Measurements from ENCODE around the gene OGA. TPM values are rescaled to one million over a fixed set of nuclear protein-coding genes. Genes with fewer than 3 reads are reported as not detected.
"Not testable (repeated sequence)": the region's sequence is repeated elsewhere in the genome, so short reads cannot be mapped to it uniquely, and the experiment has no call there.

The OGA gene
- total RNA-seq, 1 donor from 2014 or later = 113 TPM

- Mint-ChIP-seq H3K27me3 (ENCODE audit: insufficient read depth) (peaks cover 3% of the 10 kb centered on the region), H3K4me3 (peak overlapping the region; percentile 100), H3K36me3 (ENCODE audit: low read depth) (peaks cover 36% of the 10 kb centered on the region), H3K27ac (peak overlapping the region; percentile 100), H3K4me1 (ENCODE audit: low read depth) (peaks cover 65% of the 10 kb centered on the region), H3K9me3 (no peaks in the 10 kb centered on the region)
- no peak for DNase-seq (ENCODE audit: low spot score)
- intact Hi-C loops (cut with micrococcal nuclease) = loop anchor here (5.0 to 10.0 kb wide), 4 partner anchors 115 to 905 kb away; partner anchors contain the start of genes BTRC, NFKB2 and SLF2
These were observed 1.3 kb downstream of the OGA start for GRCh38 chr10:101816913-101817336.

GRCh38 chr10:101816376-101816775, 1.9 kb downstream of the OGA start:
- Mint-ChIP-seq H3K27ac (peak overlapping the region; percentile 100), H3K36me3 (ENCODE audit: low read depth) (peaks cover 35% of the 10 kb centered on the region), H3K27me3 (ENCODE audit: insufficient read depth) (peaks cover 3% of the 10 kb centered on the region), H3K9me3 (no peaks in the 10 kb centered on the region), H3K4me1 (ENCODE audit: low read depth) (peaks cover 60% of the 10 kb centered on the region), H3K4me3 (peak overlapping the region; percentile 100)
- intact Hi-C loops (cut with micrococcal nuclease) = loop anchor here (5.0 to 10.0 kb wide), 4 partner anchors 114 to 904 kb away; partner anchors contain the start of genes BTRC, NFKB2 and SLF2
- DNase-seq (ENCODE audit: low spot score) = no peak

- Mint-ChIP-seq H3K9me3 (no peaks in the 10 kb centered on the region), H3K36me3 (ENCODE audit: low read depth) (peaks cover 41% of the 10 kb centered on the region), H3K4me1 (ENCODE audit: low read depth) (peaks cover 56% of the 10 kb centered on the region), H3K27me3 (ENCODE audit: insufficient read depth) (peaks cover 3% of the 10 kb centered on the region), H3K4me3 (peak overlapping the region; percentile 100), H3K27ac (peak overlapping the region; percentile 91)
- intact Hi-C loops (cut with micrococcal nuclease) = loop anchor here (5.0 to 10.0 kb wide), 4 partner anchors 112 to 902 kb away; partner anchors contain the start of genes BTRC, NFKB2 and SLF2
- DNase-seq (ENCODE audit: low spot score) = no peak
These were observed 3.7 kb downstream of the OGA start for GRCh38 chr10:101814466-101815071.

- Mint-ChIP-seq H3K27me3 (ENCODE audit: insufficient read depth) (no peaks in the 10 kb centered on the region), H3K4me3 (no peak overlapping the region), H3K4me1 (ENCODE audit: low read depth) (peaks cover 48% of the 10 kb centered on the region), H3K9me3 (no peaks in the 10 kb centered on the region), H3K36me3 (ENCODE audit: low read depth) (peaks cover 45% of the 10 kb centered on the region), H3K27ac (no peak overlapping the region)
- intact Hi-C loops (cut with micrococcal nuclease) = loop anchor here (10.0 kb wide), 2 partner anchors 458 to 582 kb away; partner anchors contain the start of genes BTRC and NFKB2
- DNase-seq (ENCODE audit: low spot score) = no peak
These were observed 5.6 kb downstream of the OGA start for GRCh38 chr10:101812606-101813005.

- Mint-ChIP-seq H3K4me1 (ENCODE audit: low read depth) (peaks cover 10% of the 10 kb centered on the region), H3K9me3 (no peaks in the 10 kb centered on the region), H3K27me3 (ENCODE audit: insufficient read depth) (no peaks in the 10 kb centered on the region), H3K36me3 (ENCODE audit: low read depth) (peaks cover 40% of the 10 kb centered on the region), H3K4me3 (no peak overlapping the region), H3K27ac (no peak overlapping the region)
- no peak for DNase-seq (ENCODE audit: low spot score)
- intact Hi-C loops (cut with micrococcal nuclease) = no loop called here
These were observed 11.1 kb downstream of the OGA start for GRCh38 chr10:101807158-101807557.

- intact Hi-C loops (cut with micrococcal nuclease) = no loop called here
These were observed 14.7 kb downstream of the OGA start for GRCh38 chr10:101803511-101803910.

GRCh38 chr10:101797403-101798059, 20.7 kb downstream of the OGA start:
- H3K27ac Mint-ChIP-seq = no peak overlapping the region
- peaks cover 58% of the 10 kb centered on the region for H3K36me3 Mint-ChIP-seq (ENCODE audit: low read depth)
- intact Hi-C loops (cut with micrococcal nuclease) = loop anchor here (2.0 kb wide), 1 partner anchor 13 kb away; no protein-coding TSS in a partner anchor
- H3K9me3 Mint-ChIP-seq = no peaks in the 10 kb centered on the region
- no peaks in the 10 kb centered on the region for H3K27me3 Mint-ChIP-seq (ENCODE audit: insufficient read depth)
- peaks cover 12% of the 10 kb centered on the region for H3K4me1 Mint-ChIP-seq (ENCODE audit: low read depth)
- no peak for DNase-seq (ENCODE audit: low spot score)
- no peak overlapping the region for H3K4me3 Mint-ChIP-seq

More at GRCh38 chr10:101803511-101803910, 14.7 kb downstream of the OGA start:
- H3K9me3 Mint-ChIP-seq = no peaks in the 10 kb centered on the region
- H3K4me3 Mint-ChIP-seq = no peak overlapping the region
- H3K27ac Mint-ChIP-seq = no peak overlapping the region
- peaks cover 46% of the 10 kb centered on the region for H3K36me3 Mint-ChIP-seq (ENCODE audit: low read depth)
- DNase-seq (ENCODE audit: low spot score) = no peak
- H3K4me1 Mint-ChIP-seq (ENCODE audit: low read depth) = peaks cover 23% of the 10 kb centered on the region
- H3K27me3 Mint-ChIP-seq (ENCODE audit: insufficient read depth) = no peaks in the 10 kb centered on the region

GRCh38 chr10:101793526-101793925, 24.7 kb downstream of the OGA start:
- Mint-ChIP-seq H3K4me3 (no peak overlapping the region), H3K27me3 (ENCODE audit: insufficient read depth) (no peaks in the 10 kb centered on the region), H3K4me1 (ENCODE audit: low read depth) (no peaks in the 10 kb centered on the region), H3K27ac (no peak overlapping the region), H3K9me3 (no peaks in the 10 kb centered on the region), H3K36me3 (ENCODE audit: low read depth) (peaks cover 45% of the 10 kb centered on the region)
- no peak for DNase-seq (ENCODE audit: low spot score)
- intact Hi-C loops (cut with micrococcal nuclease) = no loop called here

GRCh38 chr10:101789686-101790085, 28.6 kb downstream of the OGA start:
- H3K27ac Mint-ChIP-seq = peak overlapping the region; percentile 12
- H3K36me3 Mint-ChIP-seq (ENCODE audit: low read depth) = peaks cover 34% of the 10 kb centered on the region
- intact Hi-C loops (cut with micrococcal nuclease) = loop anchor here (10.0 kb wide), 1 partner anchor 725 kb away; the partner anchor contains the start of gene KAZALD1
- no peak for DNase-seq (ENCODE audit: low spot score)
- H3K4me3 Mint-ChIP-seq = no peak overlapping the region
- no peaks in the 10 kb centered on the region for H3K9me3 Mint-ChIP-seq
- no peaks in the 10 kb centered on the region for H3K27me3 Mint-ChIP-seq (ENCODE audit: insufficient read depth)
- peaks cover 7% of the 10 kb centered on the region for H3K4me1 Mint-ChIP-seq (ENCODE audit: low read depth)

GRCh38 chr10:101789231-101789630, 29.0 kb downstream of the OGA start:
- H3K9me3 Mint-ChIP-seq; DNase-seq (ENCODE audit: low spot score); H3K27me3 Mint-ChIP-seq (ENCODE audit: insufficient read depth); H3K4me3 Mint-ChIP-seq: not testable (repeated sequence)
- intact Hi-C loops (cut with micrococcal nuclease) = loop anchor here (10.0 kb wide), 1 partner anchor 724 kb away; the partner anchor contains the start of gene KAZALD1
- Mint-ChIP-seq H3K27ac (peak overlapping the region; percentile 12), H3K36me3 (ENCODE audit: low read depth) (peaks cover 32% of the 10 kb centered on the region), H3K4me1 (ENCODE audit: low read depth) (peaks cover 11% of the 10 kb centered on the region)

- intact Hi-C loops (cut with micrococcal nuclease) = loop anchor here (2.0 to 10.0 kb wide), 2 partner anchors 279 to 721 kb away; partner anchors contain the start of genes HPS6 and KAZALD1
- DNase-seq (ENCODE audit: low spot score) = no peak
- peaks cover 32% of the 10 kb centered on the region for H3K36me3 Mint-ChIP-seq (ENCODE audit: low read depth)
- no peak overlapping the region for H3K4me3 Mint-ChIP-seq
- no peaks in the 10 kb centered on the region for H3K27me3 Mint-ChIP-seq (ENCODE audit: insufficient read depth)
- H3K27ac Mint-ChIP-seq = no peak overlapping the region
- H3K4me1 Mint-ChIP-seq (ENCODE audit: low read depth) = peaks cover 41% of the 10 kb centered on the region
- no peaks in the 10 kb centered on the region for H3K9me3 Mint-ChIP-seq
These were observed 32.4 kb downstream of the OGA start for GRCh38 chr10:101785801-101786200.

GRCh38 chr10:101784558-101784957, 33.7 kb downstream of the OGA start:
- Mint-ChIP-seq H3K9me3 (no peaks in the 10 kb centered on the region), H3K27me3 (ENCODE audit: insufficient read depth) (no peaks in the 10 kb centered on the region), H3K4me1 (ENCODE audit: low read depth) (peaks cover 50% of the 10 kb centered on the region), H3K36me3 (ENCODE audit: low read depth) (peaks cover 31% of the 10 kb centered on the region), H3K4me3 (peak overlapping the region; percentile 100), H3K27ac (peak overlapping the region; percentile 99)
- intact Hi-C loops (cut with micrococcal nuclease) = loop anchor here (2.0 to 10.0 kb wide), 4 partner anchors 280 to 787 kb away; partner anchors contain the start of genes BTRC, HPS6, KAZALD1 and LZTS2
- DNase-seq (ENCODE audit: low spot score) = no peak

GRCh38 chr10:101783736-101784118, 34.5 kb downstream of the OGA start:
- Mint-ChIP-seq H3K4me1 (ENCODE audit: low read depth) (peaks cover 57% of the 10 kb centered on the region), H3K9me3 (no peaks in the 10 kb centered on the region), H3K27me3 (ENCODE audit: insufficient read depth) (peaks cover 4% of the 10 kb centered on the region), H3K27ac (peak overlapping the region; percentile 99), H3K36me3 (ENCODE audit: low read depth) (peaks cover 32% of the 10 kb centered on the region), H3K4me3 (peak overlapping the region; percentile 100)
- intact Hi-C loops (cut with micrococcal nuclease) = loop anchor here (1.0 to 10.0 kb wide), 7 partner anchors 35 to 786 kb away; partner anchors contain the start of genes BTRC, DPCD, HPS6 and KAZALD1
- DNase-seq (ENCODE audit: low spot score) = no peak
